Epithelial cell of proximal tubule (primary cell): ENCODE data around the gene TRPM3. TPM values are rescaled to one million over a fixed set of nuclear protein-coding genes. Genes with fewer than 3 reads are reported as not detected.

Experiments
- DNase-seq: peaks from one replicate; pipeline ENCODE4 v3.0.0-alpha.2; 2011; ENCODE audit warnings: low read depth
- H3K4me3 ChIP-seq: 2 replicates; pipeline ENCODE4 v1.5.1; 2011; ENCODE audit warnings: low read depth, mild to moderate bottlenecking, low read length
- total RNA-seq: library from RNA; depleted of rRNA; stranded (reverse); fragments of >200 nt; gene quantifications from 2 replicates; pipeline ENCODE4 v1.2.3, GENCODE V29; 2015
- TF ChIP-seq, protein P1 (sequence below): conservative IDR thresholded peaks from 2 replicates; pipeline ENCODE4 v1.5.1; 2012; ENCODE audit warnings: low read depth, mild to moderate bottlenecking, low read length

The TRPM3 gene
- not detected in 2 replicates for total RNA-seq

DNA sequence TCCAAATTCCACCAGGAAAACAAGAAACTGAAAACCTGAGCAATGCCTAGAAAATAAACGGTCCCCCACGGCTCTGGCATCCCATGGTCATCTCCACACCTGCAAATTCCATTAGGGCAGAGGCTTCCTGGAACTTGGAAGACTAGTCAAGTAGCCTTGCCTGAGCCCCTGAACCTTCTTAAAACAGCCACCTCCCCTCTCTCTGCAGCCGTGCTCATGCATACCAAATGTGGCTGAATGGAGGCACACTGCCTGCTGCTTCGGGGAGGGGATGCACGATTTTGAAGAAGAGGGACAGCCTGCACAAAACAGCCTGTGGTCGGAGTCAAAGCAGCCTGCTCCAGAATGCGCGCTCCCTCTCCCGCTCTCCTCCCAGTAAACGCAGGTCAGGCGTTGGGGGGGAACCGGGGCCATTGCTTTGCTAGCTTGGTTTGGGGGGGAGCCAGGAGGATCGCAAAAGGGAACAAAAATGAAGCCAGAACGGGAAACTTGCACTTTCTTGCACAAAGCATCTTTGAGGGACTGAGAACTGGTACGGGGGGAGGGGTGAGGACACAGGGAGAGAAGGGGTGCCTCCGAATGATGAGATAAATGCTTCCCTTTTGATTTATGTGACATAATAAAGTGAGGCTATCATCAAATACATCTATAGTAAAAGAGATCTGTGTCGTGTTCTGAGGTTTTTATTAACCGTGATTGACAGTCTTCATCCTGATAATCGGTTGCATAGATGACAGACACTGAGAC lies at the start of gene TRPM3:
TRPM3 (minus strand) TSS at position 347 of the 747 bp plus-strand sequence; CDS start at position 80, 267 bp downstream.
- TF ChIP-seq, protein P1, sequence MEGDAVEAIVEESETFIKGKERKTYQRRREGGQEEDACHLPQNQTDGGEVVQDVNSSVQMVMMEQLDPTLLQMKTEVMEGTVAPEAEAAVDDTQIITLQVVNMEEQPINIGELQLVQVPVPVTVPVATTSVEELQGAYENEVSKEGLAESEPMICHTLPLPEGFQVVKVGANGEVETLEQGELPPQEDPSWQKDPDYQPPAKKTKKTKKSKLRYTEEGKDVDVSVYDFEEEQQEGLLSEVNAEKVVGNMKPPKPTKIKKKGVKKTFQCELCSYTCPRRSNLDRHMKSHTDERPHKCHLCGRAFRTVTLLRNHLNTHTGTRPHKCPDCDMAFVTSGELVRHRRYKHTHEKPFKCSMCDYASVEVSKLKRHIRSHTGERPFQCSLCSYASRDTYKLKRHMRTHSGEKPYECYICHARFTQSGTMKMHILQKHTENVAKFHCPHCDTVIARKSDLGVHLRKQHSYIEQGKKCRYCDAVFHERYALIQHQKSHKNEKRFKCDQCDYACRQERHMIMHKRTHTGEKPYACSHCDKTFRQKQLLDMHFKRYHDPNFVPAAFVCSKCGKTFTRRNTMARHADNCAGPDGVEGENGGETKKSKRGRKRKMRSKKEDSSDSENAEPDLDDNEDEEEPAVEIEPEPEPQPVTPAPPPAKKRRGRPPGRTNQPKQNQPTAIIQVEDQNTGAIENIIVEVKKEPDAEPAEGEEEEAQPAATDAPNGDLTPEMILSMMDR = no peak
- H3K4me3 ChIP-seq = no peak within 1 kb of the TSS
- DNase-seq = no peak

DNA sequence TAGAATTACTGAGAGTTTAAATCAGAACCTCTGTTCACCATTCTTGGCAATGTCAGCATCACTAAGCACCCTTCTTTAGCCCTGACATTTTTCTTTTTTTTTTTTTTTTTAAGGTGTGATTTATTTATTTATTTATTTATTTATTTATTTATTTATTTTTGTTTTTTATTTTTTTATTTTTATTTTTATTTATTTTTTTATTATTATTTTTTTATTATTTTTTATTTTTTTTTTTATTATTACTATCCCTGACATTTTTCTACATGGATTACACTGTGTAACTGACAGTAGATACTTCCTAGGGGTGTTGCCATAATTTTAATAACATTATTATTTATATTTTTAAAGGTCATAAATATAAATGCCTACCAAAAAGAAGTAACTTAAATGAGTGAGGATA lies 47.0 kb upstream of the TRPM3 start:
- TF ChIP-seq, protein P1 = no peak
- no peak overlapping the region for H3K4me3 ChIP-seq
- DNase-seq = no peak

DNA sequence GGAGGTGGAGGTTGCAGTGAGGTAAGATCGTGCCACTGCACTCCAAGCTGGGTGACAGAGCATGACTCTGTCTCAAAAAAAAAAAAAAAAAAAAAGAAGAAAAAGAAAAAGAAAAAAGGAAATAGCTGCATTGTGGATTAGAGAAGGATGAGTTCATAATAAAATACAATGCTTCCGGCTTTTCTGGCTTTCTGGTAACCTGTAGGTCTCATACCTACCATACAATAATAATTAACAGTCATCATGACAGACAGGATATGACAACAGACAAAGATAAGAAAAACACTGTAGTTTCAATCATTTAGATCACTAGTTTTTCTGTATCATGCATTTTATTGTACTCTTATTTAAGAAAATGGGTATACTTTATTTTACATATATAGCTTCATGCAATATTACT lies 40.7 kb upstream of the TRPM3 start:
- no peak for DNase-seq
- TF ChIP-seq, protein P1 = no peak
- no peak overlapping the region for H3K4me3 ChIP-seq

DNA sequence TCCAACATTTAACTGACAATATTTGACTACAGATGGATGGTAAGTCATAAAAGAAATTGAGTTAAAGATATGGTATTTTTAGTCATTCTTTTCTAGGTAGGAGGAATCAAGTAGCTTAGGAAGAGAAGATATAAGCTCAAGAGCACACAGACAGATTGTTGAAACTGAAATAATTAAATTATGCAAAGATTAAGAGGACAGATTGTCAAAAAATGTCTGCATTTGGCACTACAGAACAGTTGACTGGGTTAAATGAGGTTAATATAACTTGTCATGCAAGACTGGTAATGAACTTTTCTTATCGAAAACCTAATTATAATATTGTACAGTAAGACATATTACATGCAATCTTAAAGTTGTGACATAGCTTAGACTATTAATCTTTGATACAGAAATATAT lies 36.3 kb upstream of the TRPM3 start:
- DNase-seq = no peak
- TF ChIP-seq, protein P1 = no peak
- H3K4me3 ChIP-seq = no peak overlapping the region

DNA sequence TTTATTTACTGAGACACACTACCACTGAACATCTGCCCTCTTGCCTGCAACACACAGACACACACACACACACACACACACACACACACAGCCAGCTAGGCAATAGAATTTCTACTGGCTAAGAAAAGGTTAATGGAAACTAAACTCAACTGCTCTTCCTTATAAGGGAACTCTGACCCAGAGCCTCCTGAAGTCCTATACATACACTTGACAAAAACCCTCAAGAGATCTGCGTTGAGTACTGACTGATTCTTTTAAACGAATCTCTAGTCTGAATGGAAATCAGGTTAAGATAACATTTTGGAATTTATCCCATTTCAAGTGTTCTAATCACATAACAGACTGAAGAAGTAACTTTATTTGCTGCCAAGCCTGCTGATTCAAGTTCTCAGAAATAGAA lies 25.9 kb upstream of the TRPM3 start:
- H3K4me3 ChIP-seq = no peak overlapping the region
- TF ChIP-seq, protein P1 = no peak
- no peak for DNase-seq

DNA sequence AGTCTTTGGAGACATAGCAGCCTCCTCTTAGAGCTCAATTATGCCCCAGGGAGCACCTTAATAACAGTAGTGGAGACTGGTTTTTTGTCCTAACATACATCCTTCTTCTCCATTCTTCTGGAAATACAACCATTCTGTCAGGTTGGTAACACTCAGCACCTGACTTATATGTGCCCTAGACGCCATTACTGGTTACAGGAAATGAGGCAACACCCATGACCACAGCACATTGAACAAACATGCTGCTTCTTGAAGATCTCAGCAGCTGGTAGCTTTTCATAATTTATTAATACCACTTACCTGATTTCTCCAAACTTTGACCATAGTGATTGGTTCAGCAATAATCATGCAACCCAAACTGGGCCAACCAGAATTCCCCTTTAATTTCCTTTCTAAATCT lies 25.1 kb upstream of the TRPM3 start:
- no peak for DNase-seq
- no peak overlapping the region for H3K4me3 ChIP-seq
- TF ChIP-seq, protein P1 = no peak

DNA sequence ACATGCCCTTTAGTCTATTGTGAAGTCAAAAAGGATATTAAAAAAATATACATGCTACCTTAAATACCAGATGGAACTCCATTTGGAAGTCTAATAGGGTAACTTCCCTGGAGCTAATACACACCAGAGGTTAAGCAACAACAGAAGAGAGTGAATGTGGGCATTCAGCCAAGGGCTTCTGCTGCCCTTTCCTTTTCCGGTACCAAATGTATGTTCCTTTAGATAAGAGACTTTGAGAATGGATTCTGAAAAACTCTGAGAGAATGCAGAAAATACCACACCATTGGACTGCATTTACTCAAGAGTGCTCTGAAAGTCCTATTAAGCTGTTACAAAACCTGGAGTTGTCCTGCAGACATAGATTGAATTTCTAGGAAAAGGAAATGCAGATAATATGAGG lies 23.8 kb upstream of the TRPM3 start:
- no peak for DNase-seq
- TF ChIP-seq, protein P1 = no peak
- no peak overlapping the region for H3K4me3 ChIP-seq
